Measurements from ENCODE around the gene OVCH2. TPM values are rescaled to one million over a fixed set of nuclear protein-coding genes. Genes with fewer than 3 reads are reported as not detected.
A peak's percentile ranks its signal among the peaks of the same experiment; 100 is the strongest.
"Not testable (repeated sequence)": the region's sequence is repeated elsewhere in the genome, so short reads cannot be mapped to it uniquely, and the experiment has no call there.

OVCH2 gene
- total RNA-seq, 2 donors from 2014 or later, result not detected

DNA sequence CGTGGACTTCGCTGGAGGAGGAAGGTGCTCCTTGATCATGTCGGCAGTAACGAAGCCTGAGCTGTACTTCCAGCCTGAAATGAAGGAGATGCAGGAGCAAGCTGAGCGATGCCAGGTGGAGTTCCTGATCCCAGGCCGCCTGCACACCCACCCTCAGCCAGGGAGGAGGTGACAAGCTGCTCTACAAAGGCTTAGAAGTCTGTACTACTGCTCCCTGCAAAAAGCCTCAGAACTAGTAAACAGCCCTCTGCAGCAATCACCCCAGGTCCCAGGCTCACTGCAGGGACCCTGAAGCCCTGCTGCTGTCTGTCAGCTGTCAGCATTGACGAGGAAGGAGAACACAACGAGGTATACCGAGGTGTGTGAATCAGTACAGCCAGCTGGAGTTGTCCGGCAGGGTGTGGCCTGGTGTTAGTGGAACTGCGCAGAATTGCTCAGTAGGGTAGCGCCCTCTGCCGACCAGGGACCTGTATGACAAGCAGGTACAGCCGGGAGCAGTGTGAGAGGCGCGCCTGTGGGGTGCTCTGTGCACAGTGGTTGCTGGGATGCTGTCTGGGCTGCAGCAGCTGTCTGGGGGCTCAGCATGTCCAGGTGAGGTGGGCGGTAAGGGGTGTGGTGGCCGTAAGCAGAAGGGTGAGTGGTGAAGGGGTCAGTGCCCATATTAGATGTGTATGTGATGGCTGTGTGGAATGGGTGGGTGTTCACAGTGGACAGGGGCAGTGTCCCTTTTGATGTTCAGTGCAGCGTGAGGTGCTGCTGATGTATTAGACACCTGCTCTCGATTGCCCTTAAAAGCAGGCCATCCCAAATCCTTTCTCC is 40.6 kb downstream of the OVCH2 start:
- DNase-seq (peak; percentile 88 to 91 (median 90)), ATAC-seq (peak; percentile 99)
- intact Hi-C loops (cut with DNase I), result loop anchor here (5.0 kb wide), 1 partner anchor 98 kb away; no protein-coding TSS in a partner anchor
- WGBS, 2 donors, result 37 to 41% methylated on average over 16 to 20 of the region's 20 CpGs
- TF ChIP-seq POLR2A (IDR thresholded peaks at IDR 0.05) (no peak), CTCF (IDR thresholded peaks at IDR 0.05) (peak; percentile 78 to 96 (median 92))
- H3K4me3 ChIP-seq, result no peak overlapping the region
- H3K4me1 ChIP-seq, result peaks cover 5% of the 10 kb centered on the region
- H3K27me3 ChIP-seq, result no peaks in the 10 kb centered on the region
- no peaks in the 10 kb centered on the region for H3K36me3 ChIP-seq (replicated peaks in 1 of 2; ENCODE audit: insufficient read depth in 1 of 2, low read depth in 2 of 2)
- H3K27ac ChIP-seq, result peak overlapping the region in 1 of 4 donors; percentile 16
- no peaks in the 10 kb centered on the region for H3K9me3 ChIP-seq

- no peaks in the 10 kb centered on the region for H3K9me3 ChIP-seq
- no peaks in the 10 kb centered on the region for H3K36me3 ChIP-seq (replicated peaks in 1 of 2; ENCODE audit: insufficient read depth in 1 of 2, low read depth in 2 of 2)
- H3K27me3 ChIP-seq, result no peaks in the 10 kb centered on the region
- no peak overlapping the region for H3K4me3 ChIP-seq
- 79 to 81% methylated on average over 6 of the region's 6 CpGs for whole genome bisulfite sequencing, 2 donors
- peaks cover 5% of the 10 kb centered on the region for H3K4me1 ChIP-seq
- DNase-seq, result no peak
- TF ChIP-seq POLR2A (IDR thresholded peaks at IDR 0.05) (no peak), CTCF (IDR thresholded peaks at IDR 0.05) (no peak)
- H3K27ac ChIP-seq, result no peak overlapping the region
- intact Hi-C loops (cut with DNase I), result loop anchor here (5.0 kb wide), 1 partner anchor 98 kb away; no protein-coding TSS in a partner anchor
- ATAC-seq, result no peak
These were observed 41.4 kb downstream of the OVCH2 start for GRCh38 chr11:7664867-7665266.

- H3K27ac ChIP-seq; H3K4me3 ChIP-seq; H3K4me1 ChIP-seq; H3K9me3 ChIP-seq; ATAC-seq; intact Hi-C loops (cut with DNase I); DNase-seq; H3K27me3 ChIP-seq; H3K36me3 ChIP-seq (replicated peaks in 1 of 2; ENCODE audit: insufficient read depth in 1 of 2, low read depth in 2 of 2): not testable (repeated sequence)
- WGBS, 2 donors, result 40 to 68% methylated on average over 1 to 9 of the region's 16 CpGs
These were observed 42.7 kb downstream of the OVCH2 start for GRCh38 chr11:7663531-7663930.

GRCh38 chr11:7657306-7658025 is 48.8 kb downstream of the OVCH2 start:
- Histone ChIP-seq H3K36me3 (replicated peaks in 1 of 2; ENCODE audit: insufficient read depth in 1 of 2, low read depth in 2 of 2) (peaks cover 0 to 13% of the 10 kb centered on the region in 2 donors), H3K4me1 (no peaks in the 10 kb centered on the region), H3K4me3 (no peak overlapping the region), H3K9me3 (no peaks in the 10 kb centered on the region), H3K27me3 (no peaks in the 10 kb centered on the region), H3K27ac (no peak overlapping the region)
- ATAC-seq, result peak; percentile 86
- DNase-seq, result peak; percentile 58 to 78 (median 62)
- intact Hi-C loops (cut with DNase I), result no loop called here
- TF ChIP-seq POLR2A (IDR thresholded peaks at IDR 0.05), result no peak
- TF ChIP-seq CTCF (IDR thresholded peaks at IDR 0.05), result peak; percentile 26 to 88 (median 71)
- 35 to 43% methylated on average over 15 of the region's 15 CpGs for WGBS, 2 donors

GRCh38 chr11:7656704-7657103 is 49.6 kb downstream of the OVCH2 start:
- Histone ChIP-seq H3K4me3 (no peak overlapping the region), H3K27me3 (no peaks in the 10 kb centered on the region), H3K27ac (no peak overlapping the region), H3K4me1 (no peaks in the 10 kb centered on the region), H3K36me3 (replicated peaks in 1 of 2; ENCODE audit: insufficient read depth in 1 of 2, low read depth in 2 of 2) (peaks cover 0 to 13% of the 10 kb centered on the region in 2 donors), H3K9me3 (no peaks in the 10 kb centered on the region)
- no peak for TF ChIP-seq POLR2A (IDR thresholded peaks at IDR 0.05)
- ATAC-seq (no peak), DNase-seq (no peak)
- WGBS, 2 donors, result 80 to 85% methylated on average over 8 to 11 of the region's 11 CpGs
- intact Hi-C loops (cut with DNase I), result no loop called here
